GM19043 (cell line): ENCODE measurements around the gene C2CD2L.
"Not testable (repeated sequence)": the region's sequence is repeated elsewhere in the genome, so short reads cannot be mapped to it uniquely, and the experiment has no call there.

Source experiments
- ATAC-seq: cut with Tn5 transposase; IDR thresholded peaks from one replicate; pipeline ENCODE4 v1.9.1; 2021; ENCODE audit warnings: low read depth; ENCODE audit not compliant: unreplicated experiment

C2CD2L gene

DNA sequence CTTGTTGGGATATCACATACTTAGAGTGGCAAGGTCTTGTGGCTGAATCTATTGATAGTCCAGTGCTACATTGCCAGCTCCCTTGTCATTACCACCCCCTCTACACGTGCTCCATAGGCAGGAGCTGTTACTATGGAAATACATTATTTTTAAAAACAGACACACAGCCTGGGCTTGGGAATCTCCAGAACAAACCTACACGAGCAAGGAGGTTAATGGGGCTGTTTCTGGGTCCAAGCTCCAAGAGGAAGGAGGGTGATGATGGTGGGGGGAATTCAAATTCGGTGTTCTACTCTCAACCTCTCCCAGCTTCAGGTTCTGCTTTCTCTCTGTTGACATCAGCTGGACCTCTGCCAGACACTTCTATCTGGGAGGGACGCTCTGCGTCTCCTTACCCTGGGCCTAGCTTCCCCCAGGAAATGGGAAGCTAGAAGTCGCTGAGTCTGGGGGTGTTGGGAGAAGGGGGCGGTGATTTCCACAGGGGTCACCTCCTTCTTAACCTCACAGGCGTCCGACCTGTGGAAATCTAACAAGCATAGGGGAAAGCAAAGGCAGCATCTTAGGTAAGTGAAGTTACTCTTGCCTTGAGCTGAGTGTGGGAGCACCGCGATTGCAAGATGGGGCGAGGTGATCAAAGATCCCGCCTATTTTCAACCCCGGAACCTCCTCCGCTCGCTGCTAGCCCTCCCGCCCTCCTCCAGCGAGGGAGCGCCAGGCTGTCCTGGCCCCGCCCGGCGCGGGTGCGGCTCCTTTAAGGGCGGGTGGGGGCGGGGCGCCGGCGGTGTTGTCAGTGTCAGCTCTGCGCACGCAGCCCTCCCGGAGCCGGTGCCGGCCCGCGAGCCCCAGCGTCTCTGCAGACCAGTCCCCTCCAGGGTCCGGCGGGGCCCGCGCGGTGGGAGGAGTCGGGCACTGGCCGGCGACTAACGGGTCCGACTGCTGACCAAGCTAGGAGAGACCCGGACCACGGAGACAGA lies at the start of gene C2CD2L:
Gene C2CD2L, plus strand, starts transcription at position 781 of the 974 bp plus-strand sequence. CDS start 398 bp downstream, outside the sequence.
- ATAC-seq = peak; percentile 78

DNA sequence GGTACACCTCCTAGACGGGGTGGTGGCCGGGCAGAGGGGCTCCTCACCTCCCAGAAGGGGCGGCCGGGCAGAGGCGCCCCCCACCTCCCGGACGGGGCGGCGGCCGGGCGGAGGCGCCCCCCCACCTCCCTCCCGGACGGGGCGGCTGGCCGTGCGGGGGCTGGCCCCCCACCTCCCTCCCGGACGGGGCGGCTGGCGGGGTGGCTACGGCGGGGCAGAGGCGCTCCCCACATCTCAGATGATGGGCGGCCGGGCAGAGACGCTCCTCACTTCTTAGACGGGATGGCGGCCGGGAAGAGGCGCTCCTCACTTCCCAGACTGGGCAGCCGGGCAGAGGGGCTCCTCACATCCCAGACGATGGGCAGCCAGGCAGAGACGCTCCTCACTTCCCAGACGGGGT lies 48.0 kb upstream of the C2CD2L start:
- not testable (repeated sequence) for ATAC-seq

DNA sequence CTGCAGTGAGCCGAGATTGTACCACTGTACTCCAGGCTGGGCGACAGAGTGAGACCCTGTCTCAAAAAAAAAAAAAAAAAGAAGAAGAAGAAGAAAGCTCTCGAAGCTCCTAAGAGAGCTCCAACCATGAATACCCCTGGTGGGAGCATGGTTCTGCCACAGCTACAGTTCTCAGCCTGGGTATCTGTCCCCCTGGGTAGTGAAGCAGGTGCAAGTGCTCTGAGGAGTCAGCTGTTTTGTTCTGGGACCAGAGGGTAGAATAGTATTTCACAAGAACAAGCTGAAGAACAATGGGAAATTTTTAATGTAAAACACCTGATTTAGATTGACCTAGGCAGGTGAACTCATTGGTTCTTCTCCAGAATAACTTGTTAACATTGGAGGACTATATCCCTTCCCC lies 45.9 kb upstream of the C2CD2L start:
- no peak for ATAC-seq

DNA sequence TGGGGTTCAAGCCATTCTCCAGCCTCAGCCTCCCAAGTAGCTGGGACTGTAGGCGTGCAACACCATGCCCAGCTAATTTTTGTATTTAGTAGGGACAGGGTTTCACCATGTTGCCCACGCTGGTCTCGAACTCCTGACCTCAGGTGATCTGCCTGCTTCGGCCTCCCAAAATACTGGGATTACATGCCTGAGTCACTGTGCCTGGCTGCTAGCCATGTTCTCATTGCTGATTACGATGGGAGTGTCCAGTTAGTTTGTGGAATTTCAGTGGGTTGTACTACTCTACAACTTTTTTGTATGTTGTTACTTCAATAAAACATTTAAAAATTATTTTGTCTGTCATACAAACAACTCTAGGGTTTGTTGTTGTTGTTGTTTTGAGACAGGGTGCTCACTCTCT lies 44.4 kb upstream of the C2CD2L start:
- no peak for ATAC-seq

DNA sequence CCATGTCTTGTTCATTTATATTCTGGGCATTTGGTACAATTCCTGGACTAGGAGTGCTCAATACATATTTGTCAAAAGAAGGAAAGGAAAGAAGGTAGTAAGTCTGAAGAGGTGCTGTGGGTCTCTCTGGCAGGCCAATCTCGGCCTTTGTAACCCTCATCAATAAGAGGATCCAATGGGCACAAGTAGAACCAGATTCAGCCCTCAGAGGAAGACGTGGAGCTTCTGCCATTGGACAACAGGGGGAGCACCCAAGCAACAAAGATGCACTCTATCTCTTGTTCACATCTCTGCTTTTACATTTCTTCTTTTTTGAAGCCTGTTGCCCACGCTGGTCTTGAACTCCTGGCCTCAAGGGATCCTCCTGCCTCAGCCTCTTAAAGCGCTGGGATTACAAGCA lies 41.8 kb upstream of the C2CD2L start:
- ATAC-seq = no peak

DNA sequence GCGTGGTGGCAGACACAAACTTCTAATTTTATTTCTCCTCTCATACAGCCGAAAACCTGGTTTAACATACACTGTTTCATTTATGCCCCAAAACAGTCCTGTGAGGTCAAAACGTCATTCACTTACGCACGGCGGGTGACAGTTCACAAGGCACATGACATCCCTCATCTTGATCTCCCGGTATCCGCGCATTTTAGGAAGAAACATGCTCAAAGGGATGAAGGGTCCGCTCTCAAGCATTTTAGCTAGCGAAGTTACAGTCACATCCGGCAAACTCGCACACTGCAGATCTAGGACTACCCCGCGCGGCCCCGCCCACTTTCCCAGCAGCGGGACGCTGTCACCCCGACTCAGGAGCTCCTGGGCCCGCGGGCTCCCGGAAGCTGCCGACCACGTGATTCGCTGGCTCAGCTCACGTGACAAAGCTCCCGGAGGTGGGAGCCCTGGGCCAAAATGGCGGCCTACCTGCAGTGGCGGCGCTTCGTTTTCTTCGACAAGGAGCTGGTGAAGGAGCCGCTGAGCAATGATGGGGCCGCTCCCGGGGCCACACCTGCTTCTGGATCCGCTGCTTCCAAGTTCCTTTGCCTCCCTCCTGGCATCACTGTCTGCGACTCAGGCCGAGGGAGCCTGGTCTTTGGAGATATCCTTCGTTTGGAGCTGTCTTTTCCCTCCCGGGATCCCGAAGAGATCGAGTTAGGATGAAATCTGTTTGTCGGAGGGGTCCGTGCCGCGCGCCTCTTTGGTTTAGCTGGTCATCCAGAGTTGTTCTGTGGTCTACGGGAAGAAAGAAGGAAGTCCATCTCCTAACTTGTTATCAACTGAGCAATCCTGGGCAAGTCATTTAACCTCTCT lies 39.5 kb upstream of the C2CD2L start, which contains the start of gene VPS11:
Gene VPS11, plus strand, starts transcription at position 448 of the 852 bp plus-strand sequence. Its CDS starts 6 bp downstream, at position 454.
- peak; percentile 77 for ATAC-seq

DNA sequence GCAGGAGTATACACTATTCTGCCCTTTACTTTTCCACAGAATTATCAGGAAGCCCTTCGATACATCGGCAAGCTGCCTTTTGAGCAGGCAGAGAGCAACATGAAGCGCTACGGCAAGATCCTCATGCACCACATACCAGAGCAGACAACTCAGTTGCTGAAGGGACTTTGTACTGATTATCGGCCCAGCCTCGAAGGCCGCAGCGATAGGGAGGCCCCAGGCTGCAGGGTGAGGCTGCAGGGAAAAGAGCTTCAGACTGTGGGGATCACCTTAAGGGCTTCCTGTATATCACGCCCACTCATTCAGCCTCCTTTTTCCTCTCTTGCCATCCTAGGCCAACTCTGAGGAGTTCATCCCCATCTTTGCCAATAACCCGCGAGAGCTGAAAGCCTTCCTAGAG lies 29.3 kb upstream of the C2CD2L start:
- no peak for ATAC-seq

DNA sequence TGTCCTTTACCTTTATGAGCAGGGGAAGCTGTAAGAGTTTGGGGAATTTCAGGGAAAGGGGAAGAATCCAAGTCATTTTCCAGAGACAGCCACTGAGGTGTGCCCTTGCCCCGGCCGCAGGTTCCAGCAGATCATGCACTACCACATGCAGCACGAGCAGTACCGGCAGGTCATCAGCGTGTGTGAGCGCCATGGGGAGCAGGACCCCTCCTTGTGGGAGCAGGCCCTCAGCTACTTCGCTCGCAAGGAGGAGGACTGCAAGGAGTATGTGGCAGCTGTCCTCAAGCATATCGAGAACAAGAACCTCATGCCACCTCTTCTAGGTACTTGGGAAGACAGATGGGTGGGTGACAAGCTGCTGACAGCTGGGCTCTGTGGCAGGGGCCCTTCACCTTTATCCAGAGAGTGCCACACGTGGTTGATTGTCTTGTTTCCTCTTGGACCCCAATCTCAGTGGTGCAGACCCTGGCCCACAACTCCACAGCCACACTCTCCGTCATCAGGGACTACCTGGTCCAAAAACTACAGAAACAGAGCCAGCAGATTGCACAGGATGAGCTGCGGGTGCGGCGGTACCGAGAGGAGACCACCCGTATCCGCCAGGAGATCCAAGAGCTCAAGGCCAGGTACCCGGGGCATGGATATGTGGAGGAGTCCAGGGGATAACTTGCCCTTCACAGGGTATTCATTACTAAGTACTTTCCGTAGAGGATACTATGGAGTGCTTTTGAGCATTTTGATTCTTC lies 28.3 kb upstream of the C2CD2L start:
- ATAC-seq = no peak

DNA sequence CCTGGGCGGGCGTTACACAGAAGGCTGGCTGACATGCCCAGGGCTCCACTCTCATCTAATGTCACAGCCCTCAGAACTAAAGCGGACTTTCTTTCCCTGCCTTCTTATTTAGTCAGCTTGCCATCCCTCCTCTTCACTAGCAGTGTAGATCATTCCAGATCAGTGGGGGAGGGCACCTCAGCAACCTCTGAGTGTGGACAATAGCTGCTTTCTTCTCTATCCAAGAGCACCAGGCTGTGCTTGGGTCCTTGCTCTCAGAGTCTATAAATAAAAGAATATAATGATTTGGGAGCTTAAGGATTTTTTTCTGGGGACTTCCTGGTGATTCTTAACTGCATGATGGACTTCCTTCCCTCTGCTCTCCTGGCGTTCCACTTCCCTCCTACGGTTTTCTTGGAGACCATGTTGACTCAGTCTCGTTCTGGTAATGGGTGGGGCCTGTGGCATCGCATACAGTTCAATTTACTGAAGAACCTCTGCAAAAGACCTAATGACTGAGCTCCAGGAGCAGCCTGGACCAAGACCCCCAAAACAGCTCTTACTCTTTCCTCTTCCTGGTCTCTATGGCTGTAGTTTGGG lies 25.4 kb upstream of the C2CD2L start:
- no peak for ATAC-seq

DNA sequence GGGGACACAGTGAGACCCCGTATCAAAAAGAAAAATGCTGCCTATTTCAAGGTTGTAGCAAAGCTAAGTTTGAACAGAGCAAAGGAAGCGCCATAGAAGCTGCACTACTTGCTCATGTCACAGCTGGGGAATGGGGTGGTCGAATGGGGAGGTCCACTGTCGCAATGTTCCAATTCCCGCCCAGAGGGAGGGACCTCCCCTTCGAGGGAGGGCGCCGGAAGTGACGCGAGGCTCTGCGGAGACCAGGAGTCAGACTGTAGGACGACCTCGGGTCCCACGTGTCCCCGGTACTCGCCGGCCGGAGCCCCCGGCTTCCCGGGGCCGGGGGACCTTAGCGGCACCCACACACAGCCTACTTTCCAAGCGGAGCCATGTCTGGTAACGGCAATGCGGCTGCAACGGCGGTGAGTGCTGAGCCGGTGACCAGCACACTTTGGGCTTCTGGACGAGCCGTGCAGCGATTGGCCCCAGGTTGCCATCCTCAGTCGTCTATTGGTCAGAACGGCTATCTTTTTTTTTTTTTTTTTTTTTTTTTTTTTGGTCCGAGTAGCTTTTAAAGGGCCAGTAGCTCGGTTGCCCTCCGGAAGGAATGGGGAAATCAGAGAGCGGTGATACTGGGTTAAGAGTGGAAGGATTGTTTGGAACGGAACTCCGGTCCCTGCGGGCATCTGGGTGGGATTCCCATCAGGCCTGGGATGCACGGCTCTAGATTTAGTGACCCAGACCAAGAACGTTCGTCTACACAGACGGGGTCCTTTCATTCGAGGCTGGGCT lies 22.3 kb upstream of the C2CD2L start, which contains the start of gene HMBS:
Gene HMBS, plus strand, starts transcription at position 219 of the 774 bp plus-strand sequence. Its CDS starts 153 bp downstream, at position 372.
- peak; percentile 93 for ATAC-seq

DNA sequence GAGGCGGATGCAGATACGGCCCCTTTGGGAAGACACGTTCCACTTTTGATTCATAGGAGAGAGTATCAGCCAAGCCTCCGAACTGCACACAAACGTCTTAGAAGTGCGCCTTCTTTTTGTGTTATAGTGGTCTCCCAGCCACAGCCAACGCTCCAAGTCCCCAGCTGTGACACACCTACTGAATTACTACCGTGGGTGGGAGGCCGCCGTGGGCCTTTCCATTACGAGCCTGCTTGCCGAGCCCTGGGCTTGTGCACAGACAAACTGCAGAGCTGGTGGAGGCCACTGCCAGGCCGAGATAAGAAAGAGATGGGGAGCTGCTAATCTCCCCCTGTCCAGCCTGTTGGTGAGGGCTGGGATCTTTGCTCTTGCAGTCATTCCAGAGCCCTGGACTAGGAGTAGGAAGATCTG lies 21.7 kb upstream of the C2CD2L start:
- ATAC-seq = peak; percentile 16

DNA sequence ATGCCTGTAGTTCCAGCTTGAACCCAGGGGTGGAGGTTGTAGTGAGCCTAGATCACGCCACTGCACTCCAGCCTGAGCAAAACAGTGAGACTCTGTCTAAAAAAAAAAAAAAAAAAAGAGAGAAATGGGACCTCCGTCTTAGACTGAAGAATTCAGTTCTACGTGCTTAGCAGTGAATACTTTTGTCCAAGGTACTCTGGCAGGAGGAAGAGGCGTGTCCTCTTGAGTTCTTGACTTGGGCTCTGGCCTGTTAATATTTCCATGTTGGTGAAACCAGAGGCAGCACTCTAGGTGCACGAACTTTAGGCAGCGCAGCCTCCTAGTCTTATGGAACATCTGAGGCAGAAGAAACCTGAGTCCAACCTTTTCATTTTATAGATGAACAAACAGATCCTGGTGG lies 20.0 kb upstream of the C2CD2L start:
- no peak for ATAC-seq

DNA sequence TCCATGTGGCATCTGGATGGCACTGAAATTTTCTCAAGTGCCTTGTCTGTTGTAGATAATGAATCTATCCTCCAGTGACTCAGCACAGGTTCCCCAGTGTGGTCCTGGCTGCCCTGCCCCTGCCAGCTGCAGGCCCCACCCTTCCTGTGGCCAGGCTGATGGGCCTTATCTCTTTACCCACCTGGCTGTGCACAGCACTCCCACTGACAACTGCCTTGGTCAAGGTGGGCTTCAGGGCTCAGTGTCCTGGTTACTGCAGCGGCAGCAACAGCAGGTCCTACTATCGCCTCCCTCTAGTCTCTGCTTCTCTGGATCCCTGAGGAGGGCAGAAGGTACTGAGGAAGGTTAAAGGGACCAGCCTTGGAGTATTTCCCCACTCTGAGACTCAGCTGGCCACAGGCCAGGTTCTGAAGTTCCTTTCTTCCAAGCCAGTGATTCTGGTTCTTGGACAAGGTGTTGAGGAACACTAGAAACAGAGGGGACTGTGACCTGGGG lies 19.4 kb upstream of the C2CD2L start:
- ATAC-seq = no peak

DNA sequence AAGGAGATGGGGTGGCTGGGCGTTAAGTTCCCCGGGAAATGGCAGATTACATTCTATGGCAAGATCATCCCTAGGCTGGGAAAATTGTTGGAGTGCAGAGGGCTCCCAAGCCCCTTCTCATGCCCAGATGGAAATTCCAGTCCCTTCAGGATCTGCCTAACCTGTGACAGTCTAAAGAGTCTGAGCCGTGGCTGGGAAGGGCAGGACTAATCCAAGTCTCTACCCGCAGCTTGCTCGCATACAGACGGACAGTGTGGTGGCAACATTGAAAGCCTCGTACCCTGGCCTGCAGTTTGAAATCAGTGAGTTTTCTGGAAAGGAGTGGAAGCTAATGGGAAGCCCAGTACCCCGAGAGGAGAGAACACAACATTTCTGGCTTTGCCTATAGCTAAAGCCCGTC lies 18.7 kb upstream of the C2CD2L start:
- ATAC-seq = no peak

DNA sequence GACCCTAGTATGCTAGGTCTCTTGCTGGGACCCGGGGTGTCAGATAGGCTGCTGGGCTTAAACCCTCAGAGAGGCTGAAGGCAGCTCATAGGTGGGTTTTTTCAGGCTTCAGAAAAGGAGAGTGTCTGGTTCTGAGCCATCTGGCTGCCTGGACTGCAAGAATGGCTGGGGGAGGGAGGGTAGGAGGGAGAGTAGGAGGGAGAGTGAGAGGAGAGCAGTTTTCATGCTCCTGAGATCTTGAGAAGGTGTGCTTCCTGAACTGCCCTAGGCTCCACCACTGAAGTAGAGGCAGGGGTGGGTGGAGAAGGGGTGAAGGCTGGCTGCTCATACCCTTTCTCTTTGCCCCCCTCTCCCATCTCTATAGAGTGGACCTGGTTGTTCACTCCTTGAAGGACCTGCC lies 17.8 kb upstream of the C2CD2L start:
- ATAC-seq = no peak

DNA sequence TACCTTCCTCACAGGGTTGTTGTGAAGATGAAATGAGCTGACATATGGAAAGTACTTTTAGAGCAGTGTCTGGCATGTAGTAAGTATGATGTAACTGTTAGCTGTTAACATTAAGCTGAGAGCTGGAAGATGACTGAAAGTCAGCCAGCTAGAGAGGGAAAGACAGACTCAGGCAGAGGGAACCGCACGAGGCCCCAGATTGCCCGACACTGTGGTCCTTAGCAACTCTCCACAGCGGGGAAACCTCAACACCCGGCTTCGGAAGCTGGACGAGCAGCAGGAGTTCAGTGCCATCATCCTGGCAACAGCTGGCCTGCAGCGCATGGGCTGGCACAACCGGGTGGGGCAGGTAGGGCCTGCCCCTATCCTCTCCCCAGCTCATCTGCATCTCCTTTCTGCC lies 16.0 kb upstream of the C2CD2L start:
- no peak for ATAC-seq

DNA sequence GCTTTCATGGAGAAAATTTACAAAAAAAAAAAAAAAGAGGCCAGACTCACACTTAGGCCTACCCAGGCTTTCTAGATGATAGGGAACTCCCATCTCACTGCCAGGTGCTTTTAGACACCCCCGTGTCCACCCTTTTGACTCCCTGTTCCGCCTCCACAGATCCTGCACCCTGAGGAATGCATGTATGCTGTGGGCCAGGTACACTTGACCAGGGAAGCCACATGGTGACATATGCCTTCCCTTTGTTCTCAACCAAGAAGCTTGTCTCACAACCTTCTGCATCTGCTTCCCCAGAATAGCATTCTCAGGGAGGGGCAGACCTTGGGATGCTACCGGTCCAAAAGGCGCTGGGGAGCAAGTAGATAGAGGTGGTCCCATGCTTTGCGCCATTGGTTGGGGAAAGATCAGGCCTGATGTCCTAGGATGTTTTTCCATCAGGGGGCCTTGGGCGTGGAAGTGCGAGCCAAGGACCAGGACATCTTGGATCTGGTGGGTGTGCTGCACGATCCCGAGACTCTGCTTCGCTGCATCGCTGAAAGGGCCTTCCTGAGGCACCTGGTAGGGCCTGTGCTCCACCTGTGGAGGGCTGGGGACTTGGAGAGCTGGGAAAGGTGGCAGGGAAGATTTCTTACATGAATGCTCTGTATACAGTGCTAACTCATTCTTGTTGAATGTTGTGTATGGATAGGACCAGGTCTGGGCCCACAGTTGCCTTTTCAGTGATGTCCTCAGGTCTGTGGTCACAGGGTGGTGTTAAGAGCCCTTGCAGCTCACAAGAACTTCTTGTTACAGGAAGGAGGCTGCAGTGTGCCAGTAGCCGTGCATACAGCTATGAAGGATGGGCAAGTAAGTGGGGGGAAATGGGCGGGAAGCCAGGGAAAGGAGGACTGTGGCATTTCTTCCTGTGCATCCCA lies 14.9 kb upstream of the C2CD2L start:
- ATAC-seq = no peak
